Caco-2 (cell line): ENCODE measurements around the gene RHBDD1. TPM values are rescaled to one million over a fixed set of nuclear protein-coding genes. Genes with fewer than 3 reads are reported as not detected.

ENCODE experiments used
- BruUV-seq: library from RNA; stranded (reverse); fragments of 400-500 nt; replicated peaks from 2 replicates; lab custom pipeline; 2021; lab: Mats Ljungman, UMichigan
- CTCF ChIA-PET: fragments of 300-600 bp; sonication (Branson Sonifier 250); formaldehyde crosslinking; loops from one replicate; lab custom pipeline; 2022; ENCODE audit warnings: antibody characterized with exemption; lab: Charles Lee
- POLR2A ChIA-PET: fragments of 300-600 bp; sonication (Branson Sonifier 250); formaldehyde crosslinking; loops from one replicate; lab custom pipeline; 2022; ENCODE audit warnings: antibody characterized with exemption; lab: Charles Lee
- DNase-seq, 2 experiments: peaks; one replicate each; pipeline versions ENCODE4 v3.0.0 to v3.0.0-alpha.2; 2020 to 2022
- H3K27me3 ChIP-seq: replicated peaks from 2 replicates; pipeline ENCODE4 v1.6.0; 2011; ENCODE audit warnings: low read length; ENCODE audit not compliant: control insufficient read depth, insufficient read depth
- H3K36me3 ChIP-seq: 2 replicates; pipeline ENCODE4 v1.5.1; 2011; ENCODE audit warnings: low read length; ENCODE audit not compliant: control insufficient read depth, insufficient read depth
- H3K4me1 ChIP-seq: fragments of 250-450 bp; sonication (Bioruptor Pico); 2 replicates; pipeline ENCODE4 v1.5.1; 2020; ENCODE audit warnings: mild to moderate bottlenecking
- H3K4me3 ChIP-seq: 2 replicates; pipeline ENCODE4 v1.5.1; 2011; ENCODE audit warnings: low read depth, mild to moderate bottlenecking, control low read depth, low read length
- H3K9me3 ChIP-seq: fragments of 250-450 bp; sonication (Bioruptor Pico); 2 replicates; pipeline ENCODE4 v1.5.1; 2020; ENCODE audit warnings: mild to moderate bottlenecking, moderate library complexity
- H3K27ac Mint-ChIP-seq: one replicate; pipeline ENCODE4 v1.8.0; 2022; ENCODE audit warnings: mixed read lengths; ENCODE audit not compliant: unreplicated experiment
- H3K27me3 Mint-ChIP-seq: one replicate; pipeline ENCODE4 v1.8.0; 2022; ENCODE audit warnings: mixed read lengths; ENCODE audit not compliant: insufficient read depth, unreplicated experiment
- H3K36me3 Mint-ChIP-seq: one replicate; pipeline ENCODE4 v1.8.0; 2022; ENCODE audit warnings: mild to moderate bottlenecking, mixed read lengths; ENCODE audit not compliant: insufficient read depth, unreplicated experiment
- H3K4me1 Mint-ChIP-seq: one replicate; pipeline ENCODE4 v1.8.0; 2022; ENCODE audit warnings: low read depth, mixed read lengths; ENCODE audit not compliant: unreplicated experiment
- H3K4me3 Mint-ChIP-seq: one replicate; pipeline ENCODE4 v1.8.0; 2022; ENCODE audit warnings: mild to moderate bottlenecking, moderate library complexity, mixed read lengths; ENCODE audit not compliant: unreplicated experiment
- H3K9me3 Mint-ChIP-seq: one replicate; pipeline ENCODE4 v1.8.0; 2022; ENCODE audit warnings: mixed read lengths; ENCODE audit not compliant: unreplicated experiment
- CTCF ChIP-seq, 2 experiments: fragments of 200-600 bp in 1 of 2; IDR thresholded peaks; 1 replicate in 1 of 2; 2 replicates in 1 of 2; pipeline versions ENCODE4 v1.5.1 to v1.8.0; 2011 to 2022; ENCODE audit warnings: antibody characterized with exemption in 1 of 2, control low read depth in 1 of 2, inconsistent platforms in 1 of 2, low read depth in 1 of 2, low read length in 1 of 2, mild to moderate bottlenecking in 1 of 2, moderate library complexity in 1 of 2; ENCODE audit not compliant: insufficient read depth in 1 of 2, severe bottlenecking in 1 of 2, unreplicated experiment in 1 of 2
- intact Hi-C: fragments of 100-400 bp; cut with micrococcal nuclease; formaldehyde crosslinking; loops from one replicate; pipeline ENCODE4 v1.10.0; 2022; ENCODE audit not compliant: unreplicated experiment
- total RNA-seq: library from RNA; stranded (reverse); gene quantifications from 2 replicates; pipeline ENCODE4 v1.2.3, GENCODE V29; 2022

RHBDD1 gene
- total RNA-seq, 1 experiment from 2014 or later: 14.3 TPM

- Mint-ChIP-seq H3K9me3 (no peaks in the 10 kb centered on the region), H3K27ac (no peak overlapping the region), H3K4me1 (no peaks in the 10 kb centered on the region), H3K4me3 (no peak overlapping the region), H3K36me3 (no peaks in the 10 kb centered on the region), H3K27me3 (no peaks in the 10 kb centered on the region)
- no peak for TF ChIP-seq CTCF (IDR thresholded peaks at IDR 0.05; ENCODE audit: insufficient read depth in 1 of 2, low read depth in 1 of 2, low read length in 1 of 2, severe bottlenecking in 1 of 2, unreplicated experiment in 1 of 2)
- CTCF ChIA-PET: no interaction called here
- no TSS peak for BruUV-seq
- Histone ChIP-seq H3K4me1 (no peaks in the 10 kb centered on the region), H3K27me3 (no peaks in the 10 kb centered on the region), H3K4me3 (no peak overlapping the region), H3K36me3 (no peaks in the 10 kb centered on the region), H3K9me3 (no peaks in the 10 kb centered on the region)
- no peak for DNase-seq
- POLR2A ChIA-PET: no interaction called here
- intact Hi-C loops: no loop called here
These were observed 11.2 kb downstream of the RHBDD1 start for GRCh38 chr2:226847090-226847489.

- Histone ChIP-seq H3K4me1 (no peaks in the 10 kb centered on the region), H3K9me3 (no peaks in the 10 kb centered on the region), H3K36me3 (no peaks in the 10 kb centered on the region), H3K4me3 (no peak overlapping the region), H3K27me3 (no peaks in the 10 kb centered on the region)
- BruUV-seq: no TSS peak
- Mint-ChIP-seq H3K36me3 (no peaks in the 10 kb centered on the region), H3K9me3 (no peaks in the 10 kb centered on the region), H3K4me1 (no peaks in the 10 kb centered on the region), H3K27ac (no peak overlapping the region), H3K27me3 (no peaks in the 10 kb centered on the region), H3K4me3 (no peak overlapping the region)
- intact Hi-C loops: no loop called here
- no peak for TF ChIP-seq CTCF (IDR thresholded peaks at IDR 0.05; ENCODE audit: insufficient read depth in 1 of 2, low read depth in 1 of 2, low read length in 1 of 2, severe bottlenecking in 1 of 2, unreplicated experiment in 1 of 2)
- POLR2A ChIA-PET: no interaction called here
- no peak for DNase-seq
- CTCF ChIA-PET: no interaction called here
These were observed 11.7 kb downstream of the RHBDD1 start for GRCh38 chr2:226847511-226847910.

- Histone ChIP-seq H3K4me1 (no peaks in the 10 kb centered on the region), H3K9me3 (no peaks in the 10 kb centered on the region), H3K4me3 (no peak overlapping the region), H3K27me3 (no peaks in the 10 kb centered on the region), H3K36me3 (no peaks in the 10 kb centered on the region)
- intact Hi-C loops: no loop called here
- BruUV-seq: no TSS peak
- ChIA-PET POLR2A (no interaction called here), CTCF (no interaction called here)
- DNase-seq: no peak
- Mint-ChIP-seq H3K27me3 (no peaks in the 10 kb centered on the region), H3K27ac (no peak overlapping the region), H3K36me3 (no peaks in the 10 kb centered on the region), H3K4me3 (no peak overlapping the region), H3K4me1 (no peaks in the 10 kb centered on the region), H3K9me3 (no peaks in the 10 kb centered on the region)
- no peak for TF ChIP-seq CTCF (IDR thresholded peaks at IDR 0.05; ENCODE audit: insufficient read depth in 1 of 2, low read depth in 1 of 2, low read length in 1 of 2, severe bottlenecking in 1 of 2, unreplicated experiment in 1 of 2)
These were observed 13.5 kb downstream of the RHBDD1 start for GRCh38 chr2:226849349-226849748.
